ENCODE results near the gene HSPA1L. TPM values are rescaled to one million over a fixed set of nuclear protein-coding genes. Genes with fewer than 3 reads are reported as not detected.
A peak's percentile ranks its signal among the peaks of the same experiment; 100 is the strongest.

The HSPA1L gene
- total RNA-seq, 3 donors from 2014 or later: 1.3 to 1.9 (median 1.6) TPM

- H3K4me1 ChIP-seq: peaks cover 7 to 19% of the 10 kb centered on the region in 2 donors
- TF ChIP-seq CTCF (IDR thresholded peaks at IDR 0.05) (peak in 1 of 3 donors; percentile 18), POLR2A (IDR thresholded peaks at IDR 0.05) (peak; percentile 61), POLR2AphosphoS5 (IDR thresholded peaks at IDR 0.05) (peak; percentile 60 to 78 (median 74))
Measured at GRCh38 chr6:31834367-31835250, 19.5 kb upstream of the HSPA1L start.

DNA sequence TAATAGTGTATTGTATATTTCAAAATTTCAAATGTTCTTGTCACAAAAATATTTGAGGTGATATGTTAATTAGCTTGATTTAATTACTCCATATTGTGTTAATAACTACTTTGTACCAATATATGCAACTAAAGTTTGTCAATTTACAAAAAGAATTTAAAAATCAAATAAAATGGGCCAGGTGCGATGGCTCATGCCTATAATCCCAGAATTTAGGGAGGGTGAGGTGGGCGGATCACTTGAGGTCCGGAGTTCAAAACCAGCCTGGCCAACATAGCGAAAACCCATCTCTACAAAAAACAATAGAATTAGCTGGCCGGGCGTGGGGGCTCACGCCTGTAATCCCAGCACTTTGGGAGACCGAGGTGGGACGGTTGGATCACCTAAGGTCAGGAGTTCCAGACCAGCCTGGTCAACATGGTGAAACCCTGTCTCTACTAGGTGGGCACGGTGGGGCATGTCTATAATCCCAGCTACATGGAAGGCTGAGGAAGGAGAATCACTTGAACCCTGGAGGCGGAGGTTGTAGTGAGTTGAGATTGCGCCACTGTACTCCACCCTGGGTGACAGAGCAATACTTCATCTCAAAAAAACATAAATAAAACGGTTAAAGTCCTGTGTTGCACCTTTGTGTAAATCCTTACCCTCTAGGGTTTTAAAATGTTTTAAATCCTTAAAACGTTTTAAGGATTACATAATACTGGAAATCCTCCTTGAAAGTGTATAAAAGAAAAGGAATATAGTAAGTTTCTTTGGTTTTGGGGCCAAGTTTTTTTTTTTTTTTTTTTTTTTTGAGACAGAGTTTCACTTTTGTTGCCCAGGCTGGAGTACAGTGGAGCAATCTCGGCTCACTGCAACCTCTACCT lies 16.5 kb upstream of the HSPA1L start:
- H3K4me3 ChIP-seq: peak overlapping the region; percentile 52 to 87 (median 66)
- DNase-seq (ENCODE audit: low spot score in 2 of 2): no peak
- H3K9me3 ChIP-seq: no peaks in the 10 kb centered on the region
- peak overlapping the region; percentile 80 to 88 for H3K27ac ChIP-seq
- intact Hi-C loops (cut with DNase I; ENCODE audit: low total_unique reads): loop anchor here (5.0 to 10.0 kb wide), 2 partner anchors 104 to 177 kb away; partner anchors contain the start of genes APOM, BAG6 and DDAH2
- H3K36me3 ChIP-seq: no peaks in the 10 kb centered on the region
- H3K27me3 ChIP-seq: no peaks in the 10 kb centered on the region
- no peak for TF ChIP-seq CTCF (IDR thresholded peaks at IDR 0.05)
- TF ChIP-seq POLR2AphosphoS5 (IDR thresholded peaks at IDR 0.05): peak in 1 of 3 donors; percentile 37
- peaks cover 7% of the 10 kb centered on the region in 2 donors for H3K4me1 ChIP-seq

More at GRCh38 chr6:31834367-31835250, 19.5 kb upstream of the HSPA1L start:
- Histone ChIP-seq H3K9me3 (no peaks in the 10 kb centered on the region), H3K4me3 (peak overlapping the region; percentile 78 to 94 (median 90)), H3K27ac (peak overlapping the region; percentile 93 to 96), H3K27me3 (no peaks in the 10 kb centered on the region), H3K36me3 (no peaks in the 10 kb centered on the region)
- intact Hi-C loops (cut with DNase I; ENCODE audit: low total_unique reads): loop anchor here (5.0 to 10.0 kb wide), 3 partner anchors 107 to 180 kb away; partner anchors contain the start of genes APOM, BAG6, DDAH2 and LY6G5C
- DNase-seq (ENCODE audit: low spot score in 2 of 2): peak; percentile 82

GRCh38 chr6:31830886-31831335 lies 15.8 kb upstream of the HSPA1L start:
- peaks cover under 1 to 7% of the 10 kb centered on the region in 2 donors for H3K4me1 ChIP-seq
- H3K4me3 ChIP-seq: peak overlapping the region; percentile 52 to 87 (median 66)
- no peak for DNase-seq (ENCODE audit: low spot score in 2 of 2)
- TF ChIP-seq POLR2A (IDR thresholded peaks at IDR 0.05) (no peak), POLR2AphosphoS5 (IDR thresholded peaks at IDR 0.05) (no peak), CTCF (IDR thresholded peaks at IDR 0.05) (no peak)
- no peaks in the 10 kb centered on the region for H3K36me3 ChIP-seq
- no peaks in the 10 kb centered on the region for H3K9me3 ChIP-seq
- H3K27ac ChIP-seq: peak overlapping the region; percentile 80 to 88
- H3K27me3 ChIP-seq: no peaks in the 10 kb centered on the region
- intact Hi-C loops (cut with DNase I; ENCODE audit: low total_unique reads): loop anchor here (5.0 to 10.0 kb wide), 2 partner anchors 104 to 176 kb away; partner anchors contain the start of genes APOM, BAG6 and DDAH2

- TF ChIP-seq CTCF (IDR thresholded peaks at IDR 0.05): peak in 2 of 3 donors; percentile 36 to 62
- TF ChIP-seq POLR2A (IDR thresholded peaks at IDR 0.05): no peak
- TF ChIP-seq POLR2AphosphoS5 (IDR thresholded peaks at IDR 0.05): peak in 1 of 3 donors; percentile 24
- Histone ChIP-seq H3K27me3 (no peaks in the 10 kb centered on the region), H3K27ac (peak overlapping the region; percentile 80 to 88), H3K36me3 (no peaks in the 10 kb centered on the region), H3K9me3 (no peaks in the 10 kb centered on the region), H3K4me3 (peak overlapping the region; percentile 52 to 87 (median 66)), H3K4me1 (peaks cover 1 to 7% of the 10 kb centered on the region in 2 donors)
- no peak for DNase-seq (ENCODE audit: low spot score in 2 of 2)
- intact Hi-C loops (cut with DNase I; ENCODE audit: low total_unique reads): loop anchor here (5.0 to 10.0 kb wide), 2 partner anchors 102 to 175 kb away; partner anchors contain the start of genes APOM, BAG6 and DDAH2
Measured at GRCh38 chr6:31829633-31830283, 14.7 kb upstream of the HSPA1L start.

All from breast epithelium (tissue), 4 donors.